ENCODE results near the gene KRTAP4-16. TPM values are rescaled to one million over a fixed set of nuclear protein-coding genes. Genes with fewer than 3 reads are reported as not detected.
A peak's percentile ranks its signal among the peaks of the same experiment; 100 is the strongest.

KRTAP4-16 gene
- total and polyA plus RNA-seq, 2 of the 8 experiments (the other 6 are each of a cell fraction or from before 2014, with no cell fraction given), result not detected

GRCh38 chr17:41057547-41057946 is 44.5 kb downstream of the KRTAP4-16 start:
- Histone ChIP-seq H3K79me1 (ENCODE audit: low read depth, low read length) (no peaks in the 10 kb centered on the region), H3K18ac (ENCODE audit: extremely low read depth, low read length) (no peak overlapping the region), H3K27me3 (replicated peaks in 1 of 4; ENCODE audit: control insufficient read depth in 3 of 4, extremely low read depth in 1 of 4, insufficient read depth in 3 of 4, low read length in 3 of 4) (no peaks in the 10 kb centered on the region), H4K91ac (replicated peaks; ENCODE audit: insufficient read length, low read length) (no peak overlapping the region), H2BK120ac (replicated peaks; ENCODE audit: low read depth, low read length) (no peak overlapping the region), H3K4me3 (ENCODE audit: extremely low read depth in 1 of 4, insufficient read depth in 2 of 4, low read depth in 3 of 4, low read length in 4 of 4) (no peak overlapping the region), H2BK15ac (ENCODE audit: low read length) (no peak overlapping the region), H3K56ac (replicated peaks; ENCODE audit: insufficient read length, low read depth, low read length) (no peak overlapping the region), H3K27ac (ENCODE audit: low read depth, low read length) (no peak overlapping the region), H2AFZ (ENCODE audit: low read length) (no peak overlapping the region), H3K36me3 (ENCODE audit: control insufficient read depth in 2 of 4, insufficient read depth in 4 of 4, low read length in 3 of 4) (no peaks in the 10 kb centered on the region), H2BK20ac (ENCODE audit: low read length) (no peak overlapping the region), H3K4ac (replicated peaks; ENCODE audit: insufficient read length, low read depth, low read length) (no peak overlapping the region), H3K23me2 (ENCODE audit: low read depth, low read length) (no peaks in the 10 kb centered on the region), H3K4me1 (replicated peaks in 1 of 4; ENCODE audit: control insufficient read depth in 3 of 4, insufficient read depth in 4 of 4, low read length in 3 of 4) (no peaks in the 10 kb centered on the region), H3K23ac (ENCODE audit: insufficient read length) (no peak overlapping the region), H3K9ac (replicated peaks in 1 of 4; ENCODE audit: extremely low read depth in 1 of 4, low read depth in 3 of 4, low read length in 3 of 4) (no peak overlapping the region), H2BK12ac (ENCODE audit: low read depth, low read length) (no peak overlapping the region), H2AK5ac (ENCODE audit: low read depth, low read length) (no peak overlapping the region), H3K14ac (ENCODE audit: insufficient read length) (no peak overlapping the region), H3K4me2 (ENCODE audit: insufficient read depth in 1 of 2, low read depth in 2 of 2, low read length in 2 of 2) (no peak overlapping the region), H3K9me3 (ENCODE audit: insufficient read depth in 2 of 2, low read depth in 1 of 2, low read length in 1 of 2) (0 out of 4 replicates have a peak, but pooled peaks cover 0 to 4% of the 10 kb centered on the region in 2 experiments), H2BK5ac (ENCODE audit: low read depth, low read length) (no peak overlapping the region), H4K5ac (ENCODE audit: insufficient read length, low read depth, low read length) (no peak overlapping the region), H4K8ac (ENCODE audit: extremely low read depth, insufficient read depth, low read length) (no peak overlapping the region), H4K20me1 (replicated peaks in 1 of 2; ENCODE audit: control insufficient read depth in 1 of 2, insufficient read depth in 2 of 2, low read length in 2 of 2) (no peaks in the 10 kb centered on the region), H3K79me2 (ENCODE audit: control insufficient read depth in 1 of 2, insufficient read depth in 2 of 2, low read length in 2 of 2) (no peaks in the 10 kb centered on the region)
- no peak for DNase-seq (ENCODE audit: low read depth in 1 of 2, low spot score in 2 of 2)
- ChIA-PET POLR2A (ENCODE audit: partially characterized antibody) (no interaction called here), CTCF (ENCODE audit: partially characterized antibody) (no interaction called here)
- WGBS, 2 experiments (ENCODE audit: extremely low coverage in 1 of 2, insufficient coverage in 1 of 2, insufficient read length in 1 of 2, insufficient replicate concordance in 2 of 2, low coverage in 1 of 2, low lambda C conversion rate in 2 of 2, missing lambda C conversion rate in 1 of 2), result 85% methylated on average over 1 of the region's 1 CpG; no CpG with 5 or more reads in 1 of the 2 experiments
- FAIRE-seq, result no peak
- no peak for TF ChIP-seq CBX5 (IDR thresholded peaks at IDR 0.05; ENCODE audit: low read depth, low read length)
- no peak for TF ChIP-seq POLR2A (IDR thresholded peaks at IDR 0.05; ENCODE audit: control extremely low read depth in 1 of 2, low read depth in 2 of 2, low read length in 2 of 2)
- no peak for TF ChIP-seq SIRT6 (IDR thresholded peaks at IDR 0.05; ENCODE audit: low read length)
- TF ChIP-seq BRCA1 (IDR thresholded peaks at IDR 0.05; ENCODE audit: low read depth, low read length), result no peak
- TF ChIP-seq KDM1A (IDR thresholded peaks at IDR 0.05; ENCODE audit: borderline replicate concordance, low read length), result 0 out of 2 replicates have a peak, but pooled peaks have one; percentile 36
- TF ChIP-seq RNF2 (IDR thresholded peaks at IDR 0.05; ENCODE audit: borderline replicate concordance, low read depth, low read length, missing control alignments, poor library complexity, severe bottlenecking), result no peak
- no peak for TF ChIP-seq RAD21 (IDR thresholded peaks at IDR 0.05 in 1 of 2, conservative IDR thresholded peaks at IDR 0.05 in 1 of 2; ENCODE audit: low read depth in 2 of 2, low read length in 2 of 2)
